ENCODE results near the gene PHTF1. TPM values are rescaled to one million over a fixed set of nuclear protein-coding genes. Genes with fewer than 3 reads are reported as not detected.
A peak's percentile ranks its signal among the peaks of the same experiment; 100 is the strongest.

The PHTF1 gene
- total RNA-seq, 1 experiment from 2014 or later, result 61.2 TPM

DNA sequence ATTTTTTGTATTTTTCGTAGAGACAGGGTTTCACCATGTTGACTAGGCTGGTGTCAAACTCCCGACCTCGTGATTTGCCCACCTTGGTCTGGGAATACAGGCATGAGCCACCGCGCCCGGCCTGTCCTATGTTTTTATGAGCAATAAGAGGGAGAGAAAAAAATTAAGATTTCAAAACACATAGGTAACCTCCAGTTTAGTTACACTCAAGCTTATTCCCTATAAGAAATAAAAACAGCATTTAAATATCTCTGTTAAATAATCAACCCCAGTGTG, 45.9 kb upstream of the PHTF1 start:
- Histone ChIP-seq H3K4me3 (no peak overlapping the region), H4K20me1 (ENCODE audit: insufficient read depth) (peaks cover 8% of the 10 kb centered on the region), H3K79me2 (ENCODE audit: low read depth) (peaks cover 99% of the 10 kb centered on the region), H3K27ac (peak overlapping the region; percentile 18; the same call in 1 of the 2 replicates), H2AFZ (no peak overlapping the region), H3K27me3 (ENCODE audit: insufficient read depth, low read depth) (no peaks in the 10 kb centered on the region), H3K36me3 (ENCODE audit: low read depth) (peaks cover 5% of the 10 kb centered on the region; the same call in 1 of the 2 replicates), H3K4me2 (peak overlapping the region; percentile 3; the same call in 1 of the 2 replicates), H3K9me2 (ENCODE audit: insufficient read depth) (no peaks in the 10 kb centered on the region), H3F3A (ENCODE audit: insufficient read depth, low read depth) (peaks cover 9% of the 10 kb centered on the region; the same call in 1 of the 2 replicates), H3K9me3 (ENCODE audit: insufficient read depth, low read depth) (no peaks in the 10 kb centered on the region), H3K4me1 (replicated peaks; ENCODE audit: insufficient read depth) (peaks cover 30% of the 10 kb centered on the region)
- DNase-seq, result no peak
- ChIA-PET CTCF (no interaction called here), POLR2A (ENCODE audit: unreplicated experiment) (no interaction called here)
- no TSS peak for BruUV-seq (replicated peaks)
- intact Hi-C loops (cut with micrococcal nuclease; ENCODE audit: unreplicated experiment), result no loop called here
- no peak for TF ChIP-seq EZH2 (IDR thresholded peaks at IDR 0.05; ENCODE audit: low read depth)
- TF ChIP-seq, protein P1, sequence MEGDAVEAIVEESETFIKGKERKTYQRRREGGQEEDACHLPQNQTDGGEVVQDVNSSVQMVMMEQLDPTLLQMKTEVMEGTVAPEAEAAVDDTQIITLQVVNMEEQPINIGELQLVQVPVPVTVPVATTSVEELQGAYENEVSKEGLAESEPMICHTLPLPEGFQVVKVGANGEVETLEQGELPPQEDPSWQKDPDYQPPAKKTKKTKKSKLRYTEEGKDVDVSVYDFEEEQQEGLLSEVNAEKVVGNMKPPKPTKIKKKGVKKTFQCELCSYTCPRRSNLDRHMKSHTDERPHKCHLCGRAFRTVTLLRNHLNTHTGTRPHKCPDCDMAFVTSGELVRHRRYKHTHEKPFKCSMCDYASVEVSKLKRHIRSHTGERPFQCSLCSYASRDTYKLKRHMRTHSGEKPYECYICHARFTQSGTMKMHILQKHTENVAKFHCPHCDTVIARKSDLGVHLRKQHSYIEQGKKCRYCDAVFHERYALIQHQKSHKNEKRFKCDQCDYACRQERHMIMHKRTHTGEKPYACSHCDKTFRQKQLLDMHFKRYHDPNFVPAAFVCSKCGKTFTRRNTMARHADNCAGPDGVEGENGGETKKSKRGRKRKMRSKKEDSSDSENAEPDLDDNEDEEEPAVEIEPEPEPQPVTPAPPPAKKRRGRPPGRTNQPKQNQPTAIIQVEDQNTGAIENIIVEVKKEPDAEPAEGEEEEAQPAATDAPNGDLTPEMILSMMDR (conservative IDR thresholded peaks at IDR 0.05), result no peak

DNA sequence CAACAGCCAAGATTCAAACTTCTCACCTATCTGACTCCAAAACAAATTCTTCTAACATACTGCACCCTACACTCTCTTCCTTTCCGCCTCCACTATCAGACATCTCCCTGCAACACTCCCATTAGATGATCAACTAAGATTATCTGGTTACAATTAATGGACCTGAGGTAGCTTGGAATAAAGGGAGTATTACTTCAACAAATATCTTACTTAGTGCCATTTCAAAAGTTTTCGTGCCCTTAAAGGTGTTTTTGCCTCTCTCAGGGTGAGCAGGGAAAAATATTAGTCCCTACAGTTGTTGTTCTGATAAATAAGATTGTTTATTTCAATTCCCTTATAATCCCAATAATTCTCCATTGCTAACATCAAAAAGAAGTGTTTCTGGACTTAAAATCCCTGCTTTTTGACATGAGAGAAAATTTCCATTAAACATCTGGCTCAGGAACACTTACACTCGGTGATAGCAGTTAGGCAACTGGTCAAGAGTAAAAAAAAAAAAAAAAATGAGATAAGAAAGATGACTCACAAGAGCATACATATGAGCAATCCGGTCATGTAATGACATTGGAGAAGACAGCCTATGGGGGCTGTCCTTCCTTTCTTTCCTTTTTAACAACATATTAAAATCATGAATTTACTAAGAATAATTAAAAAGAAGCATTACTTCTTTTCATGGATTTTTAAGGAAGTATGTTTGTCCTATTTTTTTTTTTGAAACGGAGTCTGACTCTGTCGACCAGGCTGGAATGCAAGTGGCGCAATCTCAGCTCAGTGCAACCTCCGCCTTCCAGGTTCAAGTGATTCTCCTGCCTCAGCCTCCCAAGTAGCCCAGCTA, 45.4 kb upstream of the PHTF1 start:
- intact Hi-C loops (cut with micrococcal nuclease; ENCODE audit: unreplicated experiment), result no loop called here
- POLR2A ChIA-PET (ENCODE audit: unreplicated experiment), result no interaction called here

DNA sequence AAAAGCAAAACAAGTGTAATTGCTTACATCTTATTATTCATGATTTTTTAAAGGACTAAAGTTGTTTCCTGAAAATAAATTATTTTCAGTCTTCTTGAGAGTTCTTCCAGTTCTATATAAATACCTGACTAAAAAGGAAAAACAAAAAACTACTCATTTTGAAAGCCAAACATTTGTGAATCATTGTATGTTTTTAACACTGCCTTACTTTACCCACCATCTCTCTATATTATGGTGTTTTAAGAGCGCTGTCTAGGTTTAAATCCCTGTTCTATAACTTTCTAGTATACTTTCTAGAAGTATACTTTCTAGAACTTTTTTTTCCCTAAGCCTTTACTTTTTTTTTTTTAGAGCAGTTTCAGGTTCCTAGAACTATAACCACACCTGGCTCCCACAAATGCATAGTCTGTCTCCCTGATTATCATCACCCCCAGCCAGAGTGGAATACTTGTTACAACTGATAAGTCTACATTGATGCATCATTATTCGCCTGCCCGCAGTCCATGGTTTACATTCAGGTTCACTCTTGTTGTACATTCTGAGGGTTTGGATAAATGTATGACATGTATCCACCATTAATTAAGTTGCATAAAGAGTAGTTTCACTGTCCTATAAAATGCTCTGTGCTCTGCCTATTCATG, 43.2 kb upstream of the PHTF1 start:
- DNase-seq, result no peak
- no peaks in the 10 kb centered on the region for H3K27me3 ChIP-seq (ENCODE audit: insufficient read depth, low read depth)
- no peaks in the 10 kb centered on the region for H3K9me2 ChIP-seq (ENCODE audit: insufficient read depth)
- H3K36me3 ChIP-seq (ENCODE audit: low read depth), result peaks cover 5% of the 10 kb centered on the region; the same call in 1 of the 2 replicates
- ChIA-PET CTCF (no interaction called here), POLR2A (ENCODE audit: unreplicated experiment) (interaction anchor here (0.6 kb wide), 1 partner anchor 1444 kb away, joined by 4 read pairs; no protein-coding TSS in a partner anchor)
- H3K4me2 ChIP-seq, result no peak overlapping the region
- H3K4me1 ChIP-seq (replicated peaks; ENCODE audit: insufficient read depth), result peaks cover 11% of the 10 kb centered on the region
- BruUV-seq (replicated peaks), result no TSS peak
- no peak overlapping the region for H2AFZ ChIP-seq
- peaks cover 9% of the 10 kb centered on the region; the same call in 1 of the 2 replicates for H3F3A ChIP-seq (ENCODE audit: insufficient read depth, low read depth)
- intact Hi-C loops (cut with micrococcal nuclease; ENCODE audit: unreplicated experiment), result no loop called here
- peaks cover 10% of the 10 kb centered on the region for H4K20me1 ChIP-seq (ENCODE audit: insufficient read depth)
- peaks cover 93% of the 10 kb centered on the region for H3K79me2 ChIP-seq (ENCODE audit: low read depth)
- H3K4me3 ChIP-seq, result no peak overlapping the region
- no peaks in the 10 kb centered on the region for H3K9me3 ChIP-seq (ENCODE audit: insufficient read depth, low read depth)
- H3K27ac ChIP-seq, result no peak overlapping the region
- no peak for TF ChIP-seq EZH2 (IDR thresholded peaks at IDR 0.05; ENCODE audit: low read depth)
- TF ChIP-seq, protein P1 (conservative IDR thresholded peaks at IDR 0.05), result no peak

More for the DNA sequence above, 45.4 kb upstream of the PHTF1 start:
- Histone ChIP-seq H3K27ac (peak overlapping the region; percentile 18; the same call in 1 of the 2 replicates), H3K9me2 (ENCODE audit: insufficient read depth) (no peaks in the 10 kb centered on the region), H3K79me2 (ENCODE audit: low read depth) (peaks cover 99% of the 10 kb centered on the region), H3K4me3 (no peak overlapping the region), H3K9me3 (ENCODE audit: insufficient read depth, low read depth) (no peaks in the 10 kb centered on the region), H3F3A (ENCODE audit: insufficient read depth, low read depth) (peaks cover 9% of the 10 kb centered on the region; the same call in 1 of the 2 replicates), H4K20me1 (ENCODE audit: insufficient read depth) (peaks cover 7% of the 10 kb centered on the region), H2AFZ (no peak overlapping the region), H3K4me1 (replicated peaks; ENCODE audit: insufficient read depth) (peaks cover 25% of the 10 kb centered on the region), H3K4me2 (peak overlapping the region; percentile 3; the same call in 1 of the 2 replicates), H3K27me3 (ENCODE audit: insufficient read depth, low read depth) (no peaks in the 10 kb centered on the region), H3K36me3 (ENCODE audit: low read depth) (peaks cover 5% of the 10 kb centered on the region; the same call in 1 of the 2 replicates)
- BruUV-seq (replicated peaks), result no TSS peak
- CTCF ChIA-PET, result no interaction called here
- TF ChIP-seq, protein P1 (conservative IDR thresholded peaks at IDR 0.05), result no peak
- no peak for TF ChIP-seq EZH2 (IDR thresholded peaks at IDR 0.05; ENCODE audit: low read depth)
- DNase-seq, result peak in 1 of 2 experiments; percentile 90
